Suprapubic skin (tissue), 3 donors: ENCODE results near the gene TREH.

Experiments used
- EP300 ChIP-seq: sonication (generic); formaldehyde crosslinking; IDR thresholded peaks from one replicate; pipeline ENCODE4 v1.6.1; 2017; ENCODE audit warnings: antibody characterized with exemption
- POLR2A ChIP-seq, 2 donors: fragments of 450-650 bp; IDR thresholded peaks; one replicate each; pipeline ENCODE4 v1.6.1; 2017; ENCODE audit warnings: antibody characterized with exemption in 2 of 2, mild to moderate bottlenecking in 2 of 2, moderate library complexity in 2 of 2
- TF ChIP-seq, protein P1 (sequence below), 2 donors: fragments of 200-600 bp in 1 of 2; fragments of 450-650 bp in 1 of 2; sonication (generic) in 1 of 2; IDR thresholded peaks; one replicate each; pipeline ENCODE4 v1.5.1; 2016 to 2019; ENCODE audit warnings: antibody characterized with exemption in 2 of 2, mild to moderate bottlenecking in 1 of 2, moderate library complexity in 1 of 2

DNA sequence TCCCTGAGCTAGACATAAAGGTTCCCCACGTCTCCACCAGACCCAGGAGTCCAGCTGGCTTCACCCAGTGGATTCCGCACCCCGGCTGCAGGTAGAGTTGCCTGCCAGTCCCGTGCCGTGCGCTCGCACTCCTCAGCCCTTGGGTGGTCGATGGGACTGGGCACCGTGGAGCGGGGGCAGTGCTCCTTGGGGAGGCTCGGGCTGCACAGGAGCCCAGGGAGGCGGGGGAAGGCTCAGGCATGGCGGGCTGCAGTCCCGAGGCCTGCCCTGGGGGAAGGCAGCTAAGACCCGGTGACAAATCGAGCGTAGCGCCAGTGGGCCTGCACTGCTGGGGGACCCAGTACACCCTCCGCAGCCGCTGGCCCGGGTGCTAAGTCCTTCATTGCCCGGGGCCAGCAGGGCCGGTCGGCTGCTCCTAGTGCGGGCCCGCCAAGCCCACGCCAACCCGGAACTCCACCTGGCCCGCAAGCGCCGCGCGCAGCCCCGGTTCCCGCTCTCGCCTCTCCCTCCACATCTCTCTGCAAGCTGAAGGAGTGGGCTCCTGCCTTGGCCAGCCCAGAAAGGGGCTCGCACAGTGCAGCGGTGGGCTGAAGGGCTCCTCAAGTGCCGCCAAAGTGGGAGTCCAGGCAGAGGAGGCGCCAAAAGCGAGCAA, 9.5 kb upstream of the TREH start:
- TF ChIP-seq, protein P1, sequence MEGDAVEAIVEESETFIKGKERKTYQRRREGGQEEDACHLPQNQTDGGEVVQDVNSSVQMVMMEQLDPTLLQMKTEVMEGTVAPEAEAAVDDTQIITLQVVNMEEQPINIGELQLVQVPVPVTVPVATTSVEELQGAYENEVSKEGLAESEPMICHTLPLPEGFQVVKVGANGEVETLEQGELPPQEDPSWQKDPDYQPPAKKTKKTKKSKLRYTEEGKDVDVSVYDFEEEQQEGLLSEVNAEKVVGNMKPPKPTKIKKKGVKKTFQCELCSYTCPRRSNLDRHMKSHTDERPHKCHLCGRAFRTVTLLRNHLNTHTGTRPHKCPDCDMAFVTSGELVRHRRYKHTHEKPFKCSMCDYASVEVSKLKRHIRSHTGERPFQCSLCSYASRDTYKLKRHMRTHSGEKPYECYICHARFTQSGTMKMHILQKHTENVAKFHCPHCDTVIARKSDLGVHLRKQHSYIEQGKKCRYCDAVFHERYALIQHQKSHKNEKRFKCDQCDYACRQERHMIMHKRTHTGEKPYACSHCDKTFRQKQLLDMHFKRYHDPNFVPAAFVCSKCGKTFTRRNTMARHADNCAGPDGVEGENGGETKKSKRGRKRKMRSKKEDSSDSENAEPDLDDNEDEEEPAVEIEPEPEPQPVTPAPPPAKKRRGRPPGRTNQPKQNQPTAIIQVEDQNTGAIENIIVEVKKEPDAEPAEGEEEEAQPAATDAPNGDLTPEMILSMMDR (IDR thresholded peaks at IDR 0.05) = no peak
- TF ChIP-seq POLR2A (IDR thresholded peaks at IDR 0.05) (no peak), EP300 (no peak)
